Activated CD4-positive, alpha-beta T cell treated with anti-CD3 and anti-CD28 coated beads, Interleukin-2, amount 50 U/mL, for 1 hour (primary cell): ENCODE results near the gene PROSER3.
"Not testable (repeated sequence)": the region's sequence is repeated elsewhere in the genome, so short reads cannot be mapped to it uniquely, and the experiment has no call there.

Experiments
- DNase-seq: peaks from one replicate; pipeline ENCODE4 v3.0.0-alpha.2; 2020

Gene PROSER3

DNA sequence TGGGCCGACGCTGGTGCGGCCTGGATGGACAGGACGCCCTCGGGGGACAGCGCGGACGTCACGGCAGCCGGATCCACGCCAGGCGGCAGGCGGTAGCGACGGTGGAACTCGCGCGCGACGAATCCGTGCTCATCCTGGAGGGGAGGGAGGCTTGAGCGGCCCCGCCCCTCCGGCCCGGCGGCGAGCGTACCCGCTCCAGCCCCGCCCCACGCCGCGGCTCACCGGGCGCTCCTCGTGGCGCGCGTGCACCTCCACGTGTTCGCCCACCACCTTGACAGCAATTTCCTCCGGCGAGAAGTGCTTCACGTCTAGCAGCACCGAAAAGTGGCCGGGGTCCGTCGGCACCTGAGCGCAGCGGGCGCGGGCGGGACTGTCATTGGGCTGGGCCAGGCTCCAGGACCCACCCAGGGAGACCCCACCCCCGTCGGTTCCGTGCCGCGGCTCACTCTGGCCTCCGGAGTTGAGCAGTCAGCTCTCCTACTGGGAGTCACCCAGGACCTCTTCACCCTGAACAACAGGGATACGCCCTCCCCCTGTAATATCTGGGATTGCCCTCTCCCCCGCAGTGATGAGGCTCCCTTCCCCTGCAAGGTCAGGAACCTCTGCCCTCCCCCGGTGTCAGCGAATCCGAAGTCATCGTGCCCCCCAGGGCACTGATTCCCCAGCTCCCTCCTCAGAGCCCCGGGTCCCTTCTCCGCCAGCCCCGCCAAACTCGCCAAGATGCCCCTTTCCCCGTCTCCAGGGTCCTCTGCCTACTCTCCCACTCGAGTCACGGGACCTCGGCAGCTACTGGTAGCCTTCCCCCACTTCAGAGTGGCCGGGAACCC lies 2.2 kb upstream of the PROSER3 start:
- DNase-seq: peak; percentile 54

DNA sequence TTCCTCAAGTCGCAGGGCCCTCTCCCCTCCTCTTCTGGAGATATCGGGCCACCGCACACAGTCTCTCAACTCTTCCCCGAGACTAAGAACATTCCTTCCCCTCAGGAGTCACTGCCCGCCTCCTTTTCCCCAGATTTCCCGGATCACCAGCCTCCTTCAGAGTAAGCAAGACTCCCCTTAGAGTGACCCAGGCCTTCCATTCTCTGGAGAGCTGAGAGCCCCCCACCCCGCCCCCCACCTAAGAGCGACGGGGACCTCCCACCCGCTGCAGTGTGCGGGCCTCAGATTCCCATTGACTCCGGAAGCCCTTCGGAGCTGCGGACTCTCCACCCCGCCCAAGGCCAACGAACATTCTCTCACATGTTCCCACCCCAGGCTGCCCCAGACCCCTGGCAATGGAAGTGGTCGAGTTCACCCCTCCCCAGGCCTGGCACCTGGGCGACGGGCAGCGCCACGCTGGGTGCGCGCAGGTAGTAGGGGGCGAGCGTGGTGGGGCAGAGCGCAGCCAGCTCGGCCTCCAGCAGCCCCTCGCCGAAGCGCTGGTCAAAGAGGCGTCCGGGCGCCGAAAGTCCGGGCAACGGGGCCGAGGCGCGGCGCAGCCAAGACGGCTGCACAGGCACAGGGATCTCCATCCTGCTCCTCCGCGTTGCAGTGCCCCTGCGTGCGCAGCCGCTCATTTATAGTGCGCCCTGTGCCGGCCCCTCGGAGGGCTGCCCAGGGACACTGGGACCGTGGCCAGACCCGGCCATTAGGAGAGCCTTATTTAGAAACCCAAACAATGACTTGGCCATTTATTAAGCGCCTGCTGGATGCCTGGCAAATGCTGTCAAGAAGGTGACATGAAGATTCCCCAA lies 1.4 kb upstream of the PROSER3 start, which contains the start of gene HSPB6:
Gene HSPB6 (minus strand): TSS at position 653 of the 854 bp plus-strand sequence. CDS start 21 bp downstream, at position 632.
- DNase-seq: no peak

DNA sequence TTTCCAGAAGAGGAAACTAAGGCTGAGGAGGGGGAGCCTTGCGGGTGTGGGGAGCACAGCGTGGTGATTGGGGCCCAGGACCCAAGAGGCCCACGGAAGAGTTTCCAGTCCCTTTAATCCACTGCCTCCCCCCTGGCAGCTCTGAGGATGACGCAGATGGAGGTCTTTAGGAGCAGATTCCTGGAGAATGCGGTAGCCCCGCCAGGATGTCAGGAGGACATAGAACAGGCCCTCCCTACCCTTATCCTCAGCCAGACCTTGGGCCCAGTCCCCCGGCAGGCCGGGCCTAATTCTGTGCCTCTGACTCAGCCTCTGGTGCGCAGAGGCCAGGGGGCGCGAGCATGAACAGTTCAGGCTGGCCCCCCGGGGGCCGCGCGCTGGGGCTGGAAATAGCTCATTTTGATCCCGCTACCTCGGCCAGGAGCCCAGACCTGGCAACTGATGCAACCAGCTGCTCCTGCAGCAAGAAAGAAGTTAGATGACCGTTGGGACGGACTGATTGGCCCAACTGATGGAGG lies 686 bp upstream of the PROSER3 start:
- no peak for DNase-seq

DNA sequence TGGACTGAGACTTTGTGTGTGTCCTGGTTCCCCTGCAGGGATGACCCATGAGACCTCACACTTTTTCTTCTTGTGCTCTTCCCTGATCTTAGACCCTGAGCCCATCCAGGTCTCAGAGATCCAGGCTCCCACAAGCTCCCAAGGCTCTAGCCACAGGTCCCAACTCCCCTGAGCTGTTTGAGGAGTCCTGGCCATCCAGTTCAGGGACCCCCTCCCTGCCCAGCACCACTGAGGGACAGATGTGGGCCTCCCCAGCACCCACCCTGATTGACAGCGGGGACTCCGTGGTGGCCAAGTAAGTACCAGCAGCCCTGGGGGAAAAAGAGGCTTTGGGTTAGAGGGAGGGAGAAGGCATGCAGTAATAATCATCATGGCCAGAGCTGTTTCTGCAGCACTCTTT lies 1.7 kb downstream of the PROSER3 start:
- DNase-seq: no peak

DNA sequence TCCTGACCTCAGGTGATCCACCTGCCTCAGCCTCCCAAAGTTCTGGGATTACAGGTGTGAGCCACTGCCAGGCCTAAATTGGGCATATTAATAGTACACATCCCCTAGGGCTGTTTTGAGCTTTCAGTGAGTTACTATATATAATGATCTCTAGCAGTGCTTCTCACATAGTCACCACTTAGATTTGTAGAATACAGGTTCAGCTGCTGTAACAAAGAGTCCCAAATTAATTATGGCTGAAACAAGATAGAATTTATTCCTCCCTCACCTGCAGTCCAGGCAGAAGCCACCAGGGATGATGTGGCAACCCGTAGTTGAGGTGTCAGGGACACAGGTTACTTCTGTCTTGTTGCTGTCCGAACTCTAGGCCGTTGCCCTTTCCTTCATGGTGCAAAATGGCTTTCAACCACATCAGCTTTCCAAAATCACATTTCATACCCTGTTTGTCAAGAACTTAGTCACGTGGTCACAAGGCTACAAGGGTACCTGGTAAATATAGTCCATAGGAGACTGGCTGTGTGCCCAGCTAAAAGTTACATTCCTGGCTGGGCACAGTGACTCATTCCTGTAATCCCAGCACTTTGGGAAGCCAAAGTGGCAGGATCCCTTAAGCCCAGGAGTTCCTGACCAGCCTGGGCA lies 2.9 kb downstream of the PROSER3 start:
- DNase-seq: no peak

DNA sequence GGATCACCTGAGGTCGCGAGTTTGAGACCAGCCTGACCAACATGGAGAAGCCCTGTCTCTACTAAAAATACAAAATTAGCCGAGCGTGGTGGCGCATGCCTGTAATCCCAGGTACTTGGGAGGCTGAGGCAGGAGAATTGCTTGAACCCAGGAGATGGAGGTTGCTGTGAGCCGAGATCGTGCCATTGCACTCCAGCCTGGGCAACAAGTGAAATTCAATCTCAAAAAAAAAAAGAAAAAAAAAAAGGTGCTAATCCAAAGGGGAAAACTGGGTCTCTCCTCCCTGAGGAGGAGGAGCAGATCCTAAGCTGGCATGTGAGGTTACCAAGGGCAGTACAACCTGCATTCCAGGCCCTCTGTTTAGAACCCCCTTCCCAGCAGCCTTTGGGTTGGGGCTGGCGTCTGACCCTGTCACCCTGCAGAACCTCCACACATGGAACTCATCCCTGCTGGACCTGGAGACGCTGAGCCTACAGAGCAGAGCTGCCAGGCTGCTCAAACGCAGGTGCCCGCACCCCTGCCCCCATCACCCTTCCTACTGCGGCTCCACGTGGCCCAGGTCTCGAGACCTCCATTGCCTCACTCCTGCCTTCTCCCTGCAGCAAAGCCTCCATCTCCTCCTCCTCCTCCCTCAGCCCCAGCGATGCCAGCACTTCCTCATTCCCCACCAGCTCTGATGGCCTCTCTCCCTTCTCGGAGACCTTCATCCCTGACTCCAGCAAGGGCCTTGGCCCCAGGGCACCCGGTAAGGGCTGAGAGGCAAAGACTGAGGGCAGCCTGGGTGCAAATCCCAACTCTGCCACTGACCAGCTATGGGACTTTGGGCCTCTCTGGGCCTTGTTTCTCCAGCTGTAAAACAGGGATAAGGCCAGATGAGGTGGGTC lies 6.7 kb downstream of the PROSER3 start:
- DNase-seq: no peak

DNA sequence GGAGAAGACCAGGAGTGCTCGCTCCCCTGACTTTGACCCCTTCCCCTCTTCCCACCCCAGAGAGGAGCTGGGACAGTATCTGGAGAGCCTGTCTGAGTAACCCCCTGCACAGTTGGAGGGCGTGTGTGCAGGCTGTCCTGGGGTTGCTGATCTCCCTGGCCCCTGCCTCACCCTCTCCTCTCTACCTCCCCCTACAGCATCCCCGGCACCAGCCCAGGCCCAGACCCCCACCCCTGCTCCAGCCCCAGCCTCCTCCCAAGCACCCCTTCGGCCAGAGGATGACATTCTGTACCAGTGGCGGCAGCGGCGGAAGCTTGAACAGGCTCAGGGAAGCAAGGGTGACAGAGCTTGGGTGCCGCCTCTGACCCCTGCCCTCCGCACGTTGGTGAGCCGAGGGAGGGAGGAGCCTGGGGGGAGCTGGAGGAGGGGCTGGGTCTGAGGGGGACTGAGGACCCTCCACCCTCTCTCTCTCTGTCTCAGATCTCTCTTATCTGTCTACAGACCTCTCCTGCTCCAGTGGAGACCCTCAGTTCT lies 8.7 kb downstream of the PROSER3 start:
- no peak for DNase-seq

DNA sequence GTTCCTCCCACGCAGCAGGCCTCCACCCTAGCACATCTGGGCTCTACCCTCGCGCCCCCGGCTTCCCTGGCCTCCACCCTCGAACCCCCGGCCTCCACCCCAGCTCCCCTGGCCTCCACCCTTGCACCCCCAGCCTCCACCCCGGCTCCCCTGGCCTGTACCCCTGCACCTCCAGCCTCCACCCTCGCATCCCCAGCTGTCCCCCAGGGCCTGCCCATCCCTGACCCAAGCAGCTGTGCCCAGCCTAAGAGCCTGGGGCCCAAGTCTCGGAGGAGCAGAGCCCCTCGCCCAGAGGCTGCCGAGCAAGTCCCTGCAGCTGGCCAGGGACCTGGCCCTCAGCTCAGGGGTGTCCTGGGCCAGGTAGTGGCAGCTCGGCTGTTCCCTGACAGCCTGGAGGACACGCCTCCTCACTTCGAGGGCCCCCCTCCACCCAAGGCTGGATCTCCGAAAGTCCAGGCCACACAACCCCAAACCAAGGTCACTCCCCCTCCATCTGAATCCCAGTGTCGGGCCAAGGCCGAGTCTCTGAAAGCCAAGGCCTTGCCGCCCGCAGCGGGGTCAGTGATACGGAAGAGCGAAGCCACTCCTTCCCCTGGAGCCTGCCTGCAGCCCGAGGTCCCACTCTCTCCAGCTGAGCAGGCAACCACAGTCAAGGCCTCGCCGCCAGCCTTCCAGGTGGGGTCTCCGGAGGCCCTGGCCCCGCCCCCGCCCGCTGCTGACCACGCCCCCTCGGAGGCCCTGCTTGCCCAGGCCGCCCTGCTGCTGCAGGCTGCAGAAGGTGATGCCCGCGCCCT lies 9.5 kb downstream of the PROSER3 start:
- no peak for DNase-seq

DNA sequence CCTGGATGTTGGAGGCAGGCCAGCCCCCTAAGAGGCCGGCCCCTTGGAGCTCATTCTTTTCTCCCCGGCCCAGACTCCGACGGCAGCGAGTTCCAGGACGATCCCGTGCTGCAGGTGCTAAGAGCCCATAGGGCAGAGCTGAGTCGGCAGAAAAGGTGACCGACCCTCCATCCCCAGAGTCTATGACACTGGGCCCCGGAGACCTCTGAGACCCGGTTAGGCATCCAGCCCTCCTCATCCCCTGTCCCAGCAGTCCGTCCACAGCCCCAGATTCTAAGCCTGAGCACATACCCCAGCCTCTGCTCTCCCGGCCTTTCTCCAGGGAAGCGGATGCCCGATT lies 10.1 kb downstream of the PROSER3 start:
- DNase-seq: no peak

DNA sequence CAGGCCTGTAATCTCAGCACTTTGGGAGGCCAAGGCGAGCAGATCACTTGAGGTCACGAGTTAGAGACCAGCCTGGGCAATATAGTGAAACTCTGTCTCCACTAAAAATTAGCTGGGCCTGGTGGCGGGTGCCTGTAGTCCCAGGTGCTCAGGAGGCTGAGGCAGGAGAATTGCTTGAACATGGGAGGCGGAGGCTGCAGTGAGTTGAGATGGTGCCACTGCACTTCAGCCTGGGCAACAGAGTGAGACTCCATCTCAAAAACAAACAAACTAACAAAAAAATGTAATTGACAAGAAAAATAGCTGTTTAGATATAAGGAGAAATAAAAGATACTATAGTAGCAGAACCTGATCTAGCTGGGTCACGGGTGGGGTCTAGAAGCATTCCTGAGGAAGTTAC lies 14.4 kb downstream of the PROSER3 start:
- DNase-seq: not testable (repeated sequence)

DNA sequence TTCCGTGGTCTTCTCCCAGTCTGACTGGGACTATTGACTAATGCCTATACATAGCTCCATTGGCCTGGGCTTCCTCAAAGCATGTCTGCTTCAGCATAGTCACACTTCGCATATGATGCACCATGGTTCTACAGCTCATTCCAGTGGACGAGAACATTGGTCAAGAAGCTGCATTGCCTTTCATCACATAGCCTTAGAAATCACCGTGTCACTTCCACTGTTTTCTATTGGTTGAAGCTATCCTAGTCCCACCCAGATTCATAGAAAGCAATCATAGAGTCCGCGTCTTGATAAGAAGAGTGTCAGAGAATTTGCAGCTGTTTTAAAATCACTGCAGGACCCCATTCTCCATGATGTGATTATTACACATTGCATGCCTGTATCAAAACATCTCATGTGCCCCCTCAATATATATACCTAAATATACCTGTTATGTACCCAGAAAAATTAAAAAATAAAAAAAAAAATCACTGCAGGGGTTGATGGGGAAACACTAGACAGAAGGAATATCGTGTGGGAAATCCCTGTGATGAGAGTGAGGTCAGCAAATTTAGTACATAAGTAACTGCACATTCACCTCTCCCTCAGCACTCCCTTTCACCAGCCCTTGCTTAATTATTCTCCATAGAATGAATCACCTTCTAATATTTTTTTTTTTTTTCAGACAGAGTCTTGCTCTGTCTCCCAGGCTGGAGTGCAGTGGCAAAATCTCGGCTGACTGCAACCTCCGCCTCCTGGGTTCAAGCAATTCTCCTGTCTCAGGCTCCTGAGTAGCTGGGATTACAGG lies 15.2 kb downstream of the PROSER3 start:
- no peak for DNase-seq

DNA sequence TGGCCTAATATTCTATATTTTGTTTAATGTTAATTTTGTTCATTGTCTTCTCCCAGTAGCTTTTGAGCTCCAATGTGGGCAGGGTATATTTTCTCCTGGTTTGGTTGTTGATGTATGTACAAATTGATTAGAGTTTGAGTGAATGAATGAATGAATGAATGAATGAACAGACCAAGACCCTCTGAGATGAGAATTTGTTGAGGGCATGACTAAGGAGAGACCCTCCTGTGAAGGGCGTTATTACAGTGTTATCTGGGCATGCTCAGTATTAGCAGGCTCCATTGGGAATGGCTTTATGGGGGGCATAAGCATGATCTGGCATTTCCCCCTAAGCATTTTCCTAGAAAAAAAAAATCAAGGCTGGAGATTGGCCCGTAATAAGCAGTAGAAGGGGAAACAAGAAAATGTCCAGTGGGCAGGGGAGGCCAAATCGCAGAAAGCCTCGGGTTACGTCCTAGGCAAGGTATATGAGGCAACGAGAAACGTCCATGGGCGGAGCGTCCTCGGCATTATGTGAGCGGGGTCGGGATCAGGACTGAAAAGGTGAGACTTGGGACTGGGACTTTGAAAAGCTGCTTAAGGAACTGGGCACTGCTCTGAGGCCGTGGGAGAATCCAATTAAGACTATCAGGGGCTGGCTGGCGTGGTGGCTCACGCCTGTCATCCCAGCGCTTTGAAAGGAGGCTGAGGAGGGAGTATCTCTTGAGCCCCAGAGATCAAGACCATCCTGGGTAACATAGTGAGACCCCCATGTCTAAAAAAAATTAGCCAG lies 16.5 kb downstream of the PROSER3 start:
- no peak for DNase-seq

DNA sequence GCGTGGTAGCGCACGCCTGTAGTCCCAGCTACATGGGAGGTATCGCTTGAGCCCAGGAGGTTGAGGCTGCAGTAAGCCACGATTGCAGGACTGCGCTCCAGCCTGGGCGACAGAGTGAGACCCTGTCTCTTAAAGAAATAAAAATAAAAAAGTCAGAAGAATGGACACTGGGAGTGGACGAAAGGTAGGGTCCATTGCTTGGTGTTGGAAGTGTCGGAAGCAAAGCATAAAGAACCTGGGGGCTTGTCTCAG lies 17.0 kb downstream of the PROSER3 start:
- no peak for DNase-seq

DNA sequence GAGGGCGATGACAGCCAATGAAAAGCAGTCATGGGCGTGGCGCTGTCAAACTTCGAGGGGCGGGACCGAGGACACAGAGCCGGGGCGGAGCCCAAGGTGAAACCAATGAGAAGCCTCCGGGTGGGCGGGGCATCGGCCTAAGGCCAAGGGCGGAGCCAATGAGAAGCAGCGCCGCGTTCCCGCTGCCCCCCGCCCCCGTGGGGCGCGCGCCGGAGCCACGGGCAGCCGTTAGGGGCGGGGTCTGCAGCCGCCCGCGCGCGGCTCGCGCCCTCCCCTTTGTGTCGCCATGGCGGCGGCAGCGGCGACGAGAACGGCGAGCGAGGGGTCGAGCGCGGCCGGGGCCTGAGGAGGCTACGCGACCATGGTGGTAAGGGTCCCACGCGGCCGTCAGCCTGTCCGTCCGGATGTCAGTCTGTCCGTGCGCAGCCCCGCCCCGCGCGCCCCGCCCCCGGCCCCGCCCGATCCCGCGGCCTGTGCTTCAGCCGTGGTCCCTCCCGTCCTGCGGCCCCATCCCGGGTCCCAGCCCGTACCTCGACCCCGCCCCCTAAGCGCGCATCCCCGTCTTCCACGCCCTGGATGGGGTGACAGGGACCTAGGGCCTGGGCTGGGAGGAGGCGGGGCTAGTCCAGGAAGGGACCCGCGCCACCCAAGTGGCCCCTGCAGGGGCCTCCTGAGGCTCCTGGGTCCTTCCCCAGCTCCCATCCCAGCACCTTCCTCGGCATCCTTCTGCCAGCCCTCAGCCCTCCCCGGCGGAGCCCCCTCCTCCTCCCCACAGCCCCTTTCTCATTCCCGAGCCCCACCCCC lies 17.5 kb downstream of the PROSER3 start, which contains the start of gene ARHGAP33:
Gene ARHGAP33 (plus strand): TSS at position 267 of the 804 bp plus-strand sequence. CDS start 95 bp downstream, at position 362.
- peak; percentile 99 for DNase-seq

DNA sequence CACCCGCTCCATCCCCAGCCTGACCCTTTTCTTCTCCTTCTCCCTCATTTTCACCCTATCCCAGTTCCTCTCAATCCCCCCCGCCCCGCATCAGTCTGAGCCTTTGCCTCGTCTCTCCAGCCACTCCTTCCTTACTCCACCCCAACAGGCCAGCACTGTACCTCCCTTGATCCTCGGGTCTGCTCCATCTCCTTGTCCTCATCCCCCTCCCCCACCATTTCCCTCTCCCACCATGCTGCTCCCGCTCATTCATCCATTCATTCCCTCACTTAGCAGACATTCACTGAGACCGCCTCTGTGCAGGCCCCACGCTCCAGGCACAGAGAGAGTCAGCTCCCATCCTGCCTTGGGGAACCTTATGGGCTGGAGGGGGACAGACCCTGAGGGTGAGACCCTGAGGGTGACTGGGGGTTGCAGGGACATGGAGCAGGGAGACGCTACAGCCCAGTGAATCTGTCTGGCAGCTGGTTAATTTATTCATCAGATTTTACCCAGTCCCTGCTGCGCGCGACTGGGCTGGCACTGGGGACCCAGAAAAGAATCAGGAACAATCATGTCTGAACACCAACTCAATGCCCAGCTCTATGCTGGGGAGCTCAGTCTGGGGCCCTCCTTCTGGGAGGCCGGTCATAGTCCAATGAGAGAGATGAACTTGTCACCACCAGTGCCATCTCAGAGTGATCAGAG lies 18.3 kb downstream of the PROSER3 start:
- no peak for DNase-seq

DNA sequence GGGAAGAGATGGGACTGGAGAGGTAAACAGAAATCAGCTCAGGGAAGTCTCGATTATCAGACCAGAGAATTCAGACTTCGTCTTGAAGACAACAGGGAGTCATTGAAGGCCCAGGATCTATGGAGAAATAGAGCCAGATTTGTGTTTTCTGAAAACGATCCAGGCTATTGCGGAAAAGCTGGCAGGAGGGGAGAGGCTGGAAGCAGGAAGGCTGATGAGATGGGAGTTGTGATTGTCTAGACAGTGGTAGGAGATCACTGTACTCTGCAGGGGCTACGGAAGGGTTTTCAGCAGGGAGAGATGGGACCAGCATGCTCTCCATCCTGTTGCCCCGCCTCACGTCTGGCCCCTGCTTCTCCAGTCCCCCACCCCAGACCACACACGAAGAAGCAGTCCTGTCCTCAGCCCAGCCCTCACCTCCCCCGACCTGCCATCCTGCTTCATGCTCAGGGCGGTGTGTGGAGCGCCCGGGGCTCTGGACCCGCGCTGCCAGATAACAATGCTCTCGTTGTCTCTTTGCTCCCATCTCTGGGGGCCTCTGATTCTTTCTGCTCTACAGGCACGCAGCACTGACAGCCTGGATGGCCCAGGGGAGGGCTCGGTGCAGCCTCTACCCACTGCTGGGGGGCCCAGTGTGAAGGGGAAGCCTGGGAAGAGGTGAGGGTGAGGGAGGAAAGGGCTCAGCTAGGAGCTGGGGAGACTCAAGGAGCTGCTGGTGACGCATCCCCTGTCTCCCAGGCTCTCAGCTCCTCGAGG lies 19.3 kb downstream of the PROSER3 start:
- no peak for DNase-seq

DNA sequence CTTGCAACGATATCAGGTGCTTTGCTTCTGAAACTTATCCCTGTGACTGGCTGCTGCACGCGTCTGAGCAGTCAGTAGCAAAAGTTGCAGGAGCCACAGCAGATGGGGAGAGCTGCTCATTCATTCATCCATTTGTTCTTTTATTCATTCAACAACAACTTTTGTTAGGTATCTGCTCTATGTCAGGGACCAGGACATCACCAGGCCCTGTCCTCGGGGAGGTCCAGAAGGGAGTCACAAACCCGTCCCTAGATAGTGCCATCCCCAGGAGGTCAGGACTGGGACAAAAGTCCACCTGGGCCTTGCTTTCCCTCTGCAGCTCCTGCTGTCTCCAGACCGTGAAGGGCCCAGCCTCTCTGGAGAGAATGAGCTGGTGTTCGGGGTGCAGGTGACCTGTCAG lies 20.0 kb downstream of the PROSER3 start:
- DNase-seq: no peak
